Effector CD4-positive, alpha-beta T cell (primary cell): ENCODE results near the gene GRAMD2A.
"Not testable (repeated sequence)": the region's sequence is repeated elsewhere in the genome, so short reads cannot be mapped to it uniquely, and the experiment has no call there.

Source experiments
- DNase-seq: peaks from one replicate; pipeline ENCODE4 v3.0.0-alpha.2; 2020

The GRAMD2A gene

DNA sequence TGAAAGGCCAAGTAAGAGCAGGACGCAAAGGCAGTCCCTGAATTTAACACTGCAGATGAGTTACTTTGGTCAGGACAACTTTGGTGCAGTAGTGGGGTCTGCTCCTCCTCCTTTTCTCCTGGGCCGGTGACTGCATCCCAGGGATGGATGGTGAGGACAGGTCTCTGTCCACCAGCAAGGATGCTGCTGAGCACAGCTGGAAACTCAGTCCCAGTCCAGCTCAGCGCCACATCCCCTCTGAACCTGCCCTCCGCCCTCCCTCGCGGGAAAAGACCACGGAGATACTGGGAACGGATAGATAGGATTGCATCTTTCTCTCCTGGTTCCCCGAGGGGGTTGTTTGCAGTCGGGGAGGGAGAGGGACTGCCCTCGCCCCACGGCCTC lies 13.8 kb downstream of the GRAMD2A start:
- no peak for DNase-seq

DNA sequence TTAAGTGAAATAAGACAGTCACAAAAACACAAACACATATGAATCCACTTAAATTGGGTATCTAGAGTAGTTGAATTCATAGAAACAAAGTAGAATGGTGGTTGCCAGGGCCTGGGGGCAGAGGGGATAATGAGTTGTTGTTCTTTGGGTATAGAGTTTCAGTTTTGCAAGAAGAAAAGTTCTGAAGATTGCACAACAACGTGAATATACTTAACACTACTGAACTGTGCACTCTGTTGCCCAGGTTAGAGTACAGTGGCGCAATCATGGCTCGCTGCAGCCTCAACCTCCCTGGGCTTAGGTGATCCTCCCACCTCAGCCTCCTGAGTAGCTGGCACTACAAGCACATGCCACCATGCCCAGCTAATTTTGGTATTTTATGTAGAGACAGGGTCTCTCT lies 14.9 kb downstream of the GRAMD2A start:
- DNase-seq: no peak

GRCh38 chr15:72182244-72182643 lies 15.3 kb downstream of the GRAMD2A start:
- DNase-seq: no peak

GRCh38 chr15:72180761-72181324 lies 16.7 kb downstream of the GRAMD2A start:
- DNase-seq: no peak

GRCh38 chr15:72179950-72180581 lies 17.5 kb downstream of the GRAMD2A start:
- no peak for DNase-seq

- no peak for DNase-seq
Observed at GRCh38 chr15:72178976-72179585, 18.5 kb downstream of the GRAMD2A start.

DNA sequence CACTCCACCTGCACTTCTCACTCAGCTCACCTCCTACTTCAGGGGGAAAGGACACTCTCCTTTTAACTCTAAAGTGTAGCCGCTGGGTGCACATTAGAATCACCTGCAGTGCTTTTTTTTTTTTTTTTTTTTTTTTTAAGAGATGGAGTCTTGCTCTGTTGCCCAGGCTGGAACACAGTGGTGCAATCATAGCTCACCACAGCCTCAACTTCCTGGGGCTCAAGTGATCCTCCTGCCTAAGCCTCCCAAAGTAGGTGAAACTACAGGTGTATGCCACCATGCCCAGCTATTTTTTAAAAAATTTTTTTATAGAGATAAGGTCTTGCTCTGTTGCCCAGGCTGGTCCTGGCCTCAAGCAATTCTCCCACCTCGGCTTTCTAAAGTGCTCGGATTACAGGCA lies 20.8 kb downstream of the GRAMD2A start:
- no peak for DNase-seq

DNA sequence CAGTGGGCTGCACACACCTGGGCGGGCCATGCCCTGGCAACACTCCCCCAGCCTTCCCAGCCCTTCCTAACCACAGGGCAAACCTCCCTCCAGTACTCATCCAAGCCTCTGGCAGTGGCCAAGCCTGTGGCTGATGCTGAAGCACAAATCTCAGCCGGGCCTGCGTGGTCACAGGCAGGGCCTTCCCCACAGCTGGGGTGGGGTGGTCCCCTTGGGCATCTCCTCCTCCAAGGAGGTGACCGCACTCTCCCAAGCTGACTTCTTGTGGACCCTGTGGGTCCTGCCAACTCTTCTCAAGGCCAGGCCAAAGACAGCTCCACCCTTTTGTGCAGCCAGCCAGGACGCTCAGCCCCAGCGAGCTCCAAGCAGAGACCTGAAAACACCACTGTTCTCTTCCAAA lies 21.4 kb downstream of the GRAMD2A start:
- DNase-seq: no peak

DNA sequence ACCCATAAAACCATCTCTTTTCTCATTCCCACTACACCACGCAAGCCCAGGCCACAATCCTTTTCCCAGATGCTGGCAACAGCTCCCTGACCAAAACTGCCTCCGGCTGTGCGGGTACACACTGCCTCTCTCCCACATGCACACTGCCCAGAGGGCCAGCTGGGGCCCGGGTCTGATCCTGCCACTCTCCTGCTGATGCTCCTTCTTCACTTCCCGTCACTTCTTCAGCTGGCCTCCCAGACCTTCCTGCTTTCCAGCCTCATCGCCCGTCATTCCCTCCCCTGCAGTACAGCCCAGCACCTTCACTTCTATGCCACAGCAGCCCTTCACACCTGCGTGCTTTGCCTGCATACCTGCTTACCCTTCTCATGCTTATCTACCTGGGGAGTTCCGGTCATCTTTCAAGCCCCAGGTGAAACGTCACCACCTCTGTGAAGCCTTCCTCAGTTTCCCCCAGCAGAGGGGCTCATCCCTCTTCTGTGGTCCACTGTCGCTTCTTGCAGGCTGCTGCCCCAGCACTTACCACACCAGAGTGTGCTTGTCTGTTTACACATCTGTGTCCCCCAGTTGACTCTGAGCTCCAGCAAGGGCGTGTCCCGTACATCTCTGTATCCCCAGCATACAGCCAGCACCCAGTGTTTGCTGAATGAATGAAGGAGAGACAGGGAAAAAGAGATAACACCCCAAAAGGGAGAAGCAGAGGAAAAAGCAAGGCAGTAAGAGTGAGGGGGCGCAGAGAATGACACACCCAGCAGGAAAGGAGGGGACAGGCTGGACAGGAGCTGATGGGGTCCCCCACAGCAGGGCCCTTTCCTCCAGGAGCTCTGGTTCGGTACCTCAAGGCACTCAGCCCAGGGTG lies 22.2 kb downstream of the GRAMD2A start:
- no peak for DNase-seq

DNA sequence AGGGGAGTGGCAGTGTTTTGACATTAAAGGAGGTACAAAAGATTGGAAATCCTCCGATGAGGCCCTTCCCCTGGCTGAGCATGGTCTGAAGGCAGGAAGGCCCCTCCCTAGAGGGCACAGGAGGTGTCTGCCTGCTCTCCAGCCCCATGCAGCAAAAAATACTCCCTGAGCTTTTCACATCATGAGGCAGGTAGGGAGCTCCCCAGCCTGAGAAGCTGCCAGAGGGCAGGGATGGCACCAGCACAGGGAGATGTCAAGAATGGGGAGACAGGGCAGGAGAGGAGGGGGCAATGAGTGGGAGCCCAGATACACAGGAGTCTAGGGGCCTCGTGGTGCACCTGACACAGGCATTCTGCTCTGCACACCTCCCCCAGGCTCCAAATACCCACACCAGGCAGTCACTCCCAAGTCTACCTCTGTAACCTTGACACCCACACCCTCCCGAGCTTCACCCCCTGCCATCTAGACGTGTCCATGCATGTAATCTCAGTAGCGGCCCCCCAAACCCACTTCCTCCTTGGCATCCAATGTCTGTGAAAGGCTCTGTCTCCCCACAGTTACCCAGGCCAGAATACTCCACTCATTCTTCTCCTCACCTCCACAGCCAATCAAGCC lies 22.9 kb downstream of the GRAMD2A start:
- no peak for DNase-seq

DNA sequence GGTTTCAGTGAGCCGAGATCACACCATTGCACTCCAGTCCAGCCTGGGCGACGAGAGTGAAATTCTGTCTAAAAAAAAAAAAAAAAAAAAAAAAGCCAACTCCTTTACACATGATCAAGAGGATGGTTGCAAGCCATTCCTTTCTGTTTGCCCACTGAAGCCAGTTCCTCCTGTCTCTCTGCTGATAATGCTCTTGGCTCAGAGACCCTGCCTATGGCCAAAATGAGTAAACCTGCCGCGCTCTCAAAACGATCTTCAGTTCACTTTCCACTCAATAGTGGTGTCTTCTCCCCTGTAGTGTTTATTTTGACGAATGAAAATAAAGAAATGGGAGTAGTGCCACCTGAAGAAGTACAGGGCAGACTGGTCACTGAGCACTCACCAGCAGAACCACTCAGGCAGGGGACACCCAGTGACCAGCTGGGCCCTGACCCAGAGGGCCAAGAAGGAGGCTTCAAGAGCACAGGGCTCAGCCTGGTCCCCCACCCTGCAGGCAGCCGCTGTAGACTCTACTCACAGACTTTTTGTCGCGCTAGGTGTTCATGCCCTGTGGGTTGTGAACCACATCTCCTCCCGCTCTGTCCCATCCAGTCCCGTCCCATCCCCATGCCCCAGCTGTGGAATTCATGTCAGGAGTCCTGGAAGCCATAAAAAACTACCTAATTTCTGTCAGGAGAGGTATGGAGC lies 23.6 kb downstream of the GRAMD2A start:
- no peak for DNase-seq

DNA sequence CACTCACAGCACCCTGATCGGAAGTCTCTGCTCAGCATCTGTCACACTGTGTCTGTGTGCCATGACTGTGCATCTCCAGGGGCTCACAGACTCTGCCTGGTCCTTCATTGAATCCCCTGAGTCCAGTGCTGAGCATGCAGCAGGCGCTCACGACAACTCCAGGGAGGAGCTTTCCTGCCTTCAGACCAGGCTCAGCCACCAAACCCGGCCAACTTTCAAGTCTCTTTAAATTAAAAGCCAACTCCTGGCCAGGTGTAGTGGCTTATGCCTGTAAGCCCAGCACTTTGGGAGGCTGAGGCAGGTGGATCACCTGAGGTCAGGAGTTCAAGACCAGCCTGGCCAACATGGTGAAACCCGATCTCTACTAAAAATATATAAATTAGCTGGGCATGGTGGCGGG lies 24.2 kb downstream of the GRAMD2A start:
- DNase-seq: no peak

DNA sequence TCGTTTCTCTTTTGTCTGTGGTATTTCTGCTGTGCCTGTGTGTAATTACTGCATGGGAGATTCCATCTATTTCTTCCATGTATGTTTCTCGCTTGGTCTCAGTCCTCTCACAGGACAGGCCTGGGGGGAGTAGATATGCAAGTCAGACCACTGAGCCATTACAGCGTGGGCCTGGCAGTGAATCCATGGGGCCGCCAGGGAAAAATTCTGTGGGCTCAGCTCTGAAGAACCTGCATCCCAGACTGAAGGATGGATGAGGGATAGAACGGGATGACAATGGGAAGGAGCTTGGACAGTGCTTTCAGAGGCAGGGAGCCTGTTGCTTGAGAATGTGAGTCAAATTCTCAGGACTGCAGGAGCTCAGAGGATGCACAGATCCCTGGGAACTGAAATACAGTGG lies 24.8 kb downstream of the GRAMD2A start:
- no peak for DNase-seq

- not testable (repeated sequence) for DNase-seq
Observed at GRCh38 chr15:72171978-72172377, 25.6 kb downstream of the GRAMD2A start.

- DNase-seq: no peak
Observed at GRCh38 chr15:72170691-72171090, 26.9 kb downstream of the GRAMD2A start.

DNA sequence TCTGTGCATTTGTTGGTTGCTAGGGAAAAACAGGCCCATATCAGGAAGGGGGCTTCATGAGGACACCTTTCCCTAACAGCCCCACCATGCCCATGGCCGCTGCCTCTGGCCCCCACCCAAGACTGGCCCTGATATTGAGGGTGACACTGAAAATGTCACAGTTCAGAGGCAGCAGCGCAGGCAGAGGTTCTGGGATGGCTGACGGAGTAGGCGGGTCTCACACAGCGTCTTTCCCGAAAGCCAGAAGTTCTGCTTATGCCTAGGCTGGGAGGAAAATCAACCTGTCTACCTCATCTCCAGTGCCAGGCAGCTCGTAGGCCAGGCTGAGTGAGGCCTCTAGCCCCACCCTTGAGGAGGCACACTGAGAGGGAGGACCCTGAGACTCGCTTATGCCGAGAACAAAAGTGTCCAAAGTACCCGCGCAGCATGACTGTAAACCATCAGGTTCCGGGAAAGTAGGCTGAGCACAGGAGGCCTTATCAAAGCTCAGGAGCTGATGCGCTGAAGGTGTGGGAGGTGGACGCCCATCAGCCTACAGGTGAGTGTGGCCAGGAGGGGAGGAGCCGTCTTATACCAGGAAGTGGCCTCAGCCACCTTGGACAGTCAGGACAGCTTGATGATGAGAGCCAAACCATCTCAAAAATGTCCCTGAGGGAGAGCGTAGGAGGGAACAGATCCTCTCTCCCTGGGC lies 27.5 kb downstream of the GRAMD2A start:
- no peak for DNase-seq

DNA sequence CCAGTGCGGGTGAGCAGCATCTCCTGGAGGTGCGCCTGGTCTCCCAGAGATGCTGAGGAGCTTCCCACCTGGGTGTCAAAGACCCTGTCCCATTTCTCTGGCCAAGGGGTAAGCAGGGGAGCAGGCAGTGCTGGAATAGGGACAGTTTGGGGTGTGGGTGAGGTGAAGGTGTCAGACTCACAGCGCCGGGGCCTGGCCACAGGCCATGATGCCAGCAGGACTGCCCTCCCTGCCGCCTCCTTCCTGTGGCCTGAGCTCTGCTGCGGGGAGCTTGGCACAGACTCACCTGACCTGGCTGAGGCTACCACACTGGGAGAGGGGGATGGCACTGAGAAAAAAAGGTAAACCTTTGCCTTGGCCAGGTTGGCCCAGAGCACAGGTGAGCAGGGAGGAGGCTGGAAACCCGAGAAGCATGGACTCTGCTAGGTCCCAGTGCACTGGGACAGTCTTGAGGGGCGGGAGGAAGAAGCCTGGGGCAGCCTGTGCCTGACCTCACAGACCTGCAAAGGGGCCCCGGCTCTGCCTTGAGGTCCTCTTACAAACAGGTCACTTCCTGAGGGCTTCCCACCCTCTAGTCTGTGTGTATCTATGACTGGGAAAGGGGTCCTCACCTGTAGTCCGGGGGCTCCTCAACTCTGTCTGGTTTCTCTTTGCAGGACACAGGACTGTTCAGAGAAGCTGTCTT lies 28.2 kb downstream of the GRAMD2A start:
- DNase-seq: no peak

GRCh38 chr15:72168808-72169190 lies 28.8 kb downstream of the GRAMD2A start:
- no peak for DNase-seq

DNA sequence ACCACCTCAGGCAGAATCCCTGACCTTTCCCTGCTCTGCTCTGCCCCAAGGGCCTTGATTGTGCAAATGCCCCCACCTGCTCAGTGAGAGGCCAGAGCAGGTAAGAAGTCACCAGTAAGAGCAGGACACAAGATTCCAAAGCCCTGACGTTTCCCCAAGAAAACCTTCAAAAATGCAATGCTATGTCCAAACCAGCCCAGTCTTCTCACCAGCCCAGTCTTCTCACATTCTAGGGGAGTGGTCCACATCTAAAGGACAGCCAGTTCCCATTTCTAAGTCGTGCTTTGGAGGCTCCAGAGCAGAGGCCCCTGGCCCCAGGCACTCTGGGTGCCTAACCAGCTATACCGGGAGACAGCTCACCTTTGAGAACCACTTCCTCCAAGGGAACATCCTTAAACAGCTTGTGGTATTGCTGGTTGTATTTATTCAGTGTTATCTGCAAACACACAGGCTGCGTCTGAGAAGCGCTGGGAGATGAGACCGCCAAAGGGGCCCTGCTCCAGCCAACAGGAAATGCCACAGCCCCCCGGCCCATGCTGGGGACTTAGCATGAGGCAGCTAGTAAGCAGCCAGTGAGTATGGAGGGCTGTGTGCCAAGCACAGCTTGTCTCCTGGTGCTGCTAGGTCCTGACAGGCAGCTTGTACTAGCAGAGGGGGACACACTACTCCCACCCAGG lies 29.3 kb downstream of the GRAMD2A start:
- DNase-seq: no peak

DNA sequence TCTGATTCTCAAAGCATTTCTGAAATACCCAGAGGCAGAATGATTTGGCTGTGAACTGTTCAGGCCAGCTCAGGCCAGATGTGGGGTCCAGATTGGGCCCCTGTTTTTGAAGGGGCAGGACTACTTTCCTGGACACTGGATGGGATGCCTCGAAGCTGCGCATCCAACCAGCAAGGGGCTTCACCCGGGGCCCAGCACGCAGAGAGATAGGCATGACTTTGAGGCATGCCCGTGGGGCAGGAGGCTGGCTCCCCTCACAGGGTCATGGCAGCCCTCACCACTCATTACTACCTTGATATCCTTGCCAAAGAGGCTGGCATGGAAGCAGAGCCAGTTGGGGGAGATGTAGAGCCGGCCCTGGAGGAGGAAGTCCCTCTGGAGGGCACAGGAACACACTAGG lies 30.1 kb downstream of the GRAMD2A start:
- DNase-seq: no peak
